ENCODE data around the gene USP17L17.
A peak's percentile ranks its signal among the peaks of the same experiment; 100 is the strongest.
"Not testable (repeated sequence)": the region's sequence is repeated elsewhere in the genome, so short reads cannot be mapped to it uniquely, and the experiment has no call there.

Gene USP17L17

DNA sequence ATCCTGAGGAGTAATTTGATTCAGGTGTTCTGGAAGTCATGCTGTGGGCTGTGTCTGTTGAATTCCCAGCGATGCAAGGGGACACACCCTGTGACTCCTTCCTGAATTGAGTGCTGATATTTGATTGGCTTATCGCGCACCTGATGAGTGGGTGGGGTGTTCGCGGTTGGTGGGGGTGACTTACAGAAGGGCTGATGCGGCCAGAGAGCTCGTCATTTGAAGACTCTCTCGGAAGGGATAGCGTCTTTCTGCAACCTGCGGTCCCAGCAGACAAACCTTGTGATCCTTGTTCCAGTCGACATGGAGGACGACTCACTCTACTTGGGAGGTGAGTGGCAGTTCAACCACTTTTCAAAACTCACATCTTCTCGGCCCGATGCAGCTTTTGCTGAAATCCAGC, at the start of gene USP17L17:
Gene USP17L17 (plus strand): TSS at position 301 of the 400 bp plus-strand sequence. CDS start 0 bp downstream, at position 301.
- H3K4me3 ChIP-seq (ENCODE audit: low read length); DNase-seq (ENCODE audit: low read depth): not testable (repeated sequence)

GRCh38 chr4:9210357-9210756, 33.3 kb upstream of the USP17L17 start, which contains the start of gene USP17L10:
Gene USP17L10, plus strand, starts transcription at chr4:9210657. Its CDS starts 0 bp downstream, at chr4:9210657.
- H3K4me3 ChIP-seq (ENCODE audit: low read length); DNase-seq (ENCODE audit: low read depth): not testable (repeated sequence)

GRCh38 chr4:9214701-9215100, 29.0 kb upstream of the USP17L17 start:
- not testable (repeated sequence) for DNase-seq (ENCODE audit: low read depth); H3K4me3 ChIP-seq (ENCODE audit: low read length)

- DNase-seq (ENCODE audit: low read depth); H3K4me3 ChIP-seq (ENCODE audit: low read length): not testable (repeated sequence)
These were observed 28.6 kb upstream of the USP17L17 start, which contains the start of gene USP17L11 for GRCh38 chr4:9215105-9215504. Gene USP17L11, plus strand, starts transcription at chr4:9215405. Its CDS starts 0 bp downstream, at chr4:9215405.

DNA sequence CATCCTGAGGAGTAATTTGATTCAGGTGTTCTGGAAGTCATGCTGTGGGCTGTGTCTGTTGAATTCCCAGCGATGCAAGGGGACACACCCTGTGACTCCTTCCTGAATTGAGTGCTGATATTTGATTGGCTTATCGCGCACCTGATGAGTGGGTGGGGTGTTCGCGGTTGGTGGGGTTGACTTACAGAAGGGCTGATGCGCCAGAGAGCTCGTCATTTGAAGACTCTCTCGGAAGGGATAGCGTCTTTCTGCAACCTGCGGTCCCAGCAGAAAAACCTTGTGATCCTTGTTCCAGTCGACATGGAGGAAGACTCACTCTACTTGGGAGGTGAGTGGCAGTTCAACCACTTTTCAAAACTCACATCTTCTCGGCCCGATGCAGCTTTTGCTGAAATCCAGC, 23.8 kb upstream of the USP17L17 start, which contains the start of gene USP17L12:
Gene USP17L12 (plus strand): TSS at position 301 of the 400 bp plus-strand sequence. CDS start 0 bp downstream, at position 301.
- not testable (repeated sequence) for H3K4me3 ChIP-seq (ENCODE audit: low read length); DNase-seq (ENCODE audit: low read depth)

GRCh38 chr4:9224596-9224995, 19.1 kb upstream of the USP17L17 start, which contains the start of gene USP17L13:
Gene USP17L13, plus strand, starts transcription at chr4:9224896. Its CDS starts 0 bp downstream, at chr4:9224896.
- H3K4me3 ChIP-seq (ENCODE audit: low read length); DNase-seq (ENCODE audit: low read depth): not testable (repeated sequence)

GRCh38 chr4:9230249-9230648, 13.4 kb upstream of the USP17L17 start:
- not testable (repeated sequence) for DNase-seq (ENCODE audit: low read depth); H3K4me3 ChIP-seq (ENCODE audit: low read length)

- DNase-seq (ENCODE audit: low read depth); H3K4me3 ChIP-seq (ENCODE audit: low read length): not testable (repeated sequence)
These were observed 9.6 kb upstream of the USP17L17 start, which contains the start of gene USP17L15 for GRCh38 chr4:9234085-9234484. Gene USP17L15, plus strand, starts transcription at chr4:9234385. Its CDS starts 0 bp downstream, at chr4:9234385.

DNA sequence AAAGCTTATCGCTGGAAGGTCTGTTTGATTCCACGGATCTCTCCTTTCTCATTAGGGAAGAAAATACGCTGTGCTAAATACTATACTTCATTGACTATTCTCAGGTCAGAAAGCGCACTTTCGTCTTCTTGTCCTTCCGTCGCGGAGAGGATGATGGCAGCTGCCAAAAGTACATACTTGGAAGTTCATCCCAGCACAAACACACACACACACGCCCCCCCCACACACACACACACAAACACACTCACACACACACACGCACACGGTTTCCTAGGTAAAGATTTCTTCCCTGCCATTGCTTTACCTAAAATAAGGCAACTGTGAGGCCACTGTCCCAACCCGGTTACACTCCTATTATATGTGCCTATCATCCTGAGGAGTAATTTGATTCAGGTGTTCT, 5.2 kb upstream of the USP17L17 start:
- not testable (repeated sequence) for H3K4me3 ChIP-seq (ENCODE audit: low read length)
- peak; percentile 1 for DNase-seq (ENCODE audit: low read depth)

GRCh38 chr4:9247953-9248680, 4.4 kb downstream of the USP17L17 start, which contains the start of gene USP17L18:
Gene USP17L18, plus strand, starts transcription at chr4:9248630. Its CDS starts 0 bp downstream, at chr4:9248630.
- not testable (repeated sequence) for DNase-seq (ENCODE audit: low read depth); H3K4me3 ChIP-seq (ENCODE audit: low read length)

GRCh38 chr4:9253078-9253477, 9.4 kb downstream of the USP17L17 start, which contains the start of gene USP17L19:
Gene USP17L19, plus strand, starts transcription at chr4:9253378. Its CDS starts 0 bp downstream, at chr4:9253378.
- DNase-seq (ENCODE audit: low read depth); H3K4me3 ChIP-seq (ENCODE audit: low read length): not testable (repeated sequence)

DNA sequence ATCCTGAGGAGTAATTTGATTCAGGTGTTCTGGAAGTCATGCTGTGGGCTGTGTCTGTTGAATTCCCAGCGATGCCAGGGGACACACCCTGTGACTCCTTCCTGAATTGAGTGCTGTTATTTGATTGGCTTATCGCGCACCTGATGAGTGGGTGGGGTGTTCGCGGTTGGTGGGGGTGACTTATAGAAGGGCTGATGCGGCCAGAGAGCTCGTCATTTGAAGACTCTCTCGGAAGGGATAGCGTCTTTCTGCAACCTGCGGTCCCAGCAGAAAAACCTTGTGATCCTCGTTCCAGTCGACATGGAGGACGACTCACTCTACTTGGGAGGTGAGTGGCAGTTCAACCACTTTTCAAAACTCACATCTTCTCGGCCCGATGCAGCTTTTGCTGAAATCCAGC, 14.1 kb downstream of the USP17L17 start, which contains the start of gene USP17L20:
Gene USP17L20 (plus strand): TSS at position 301 of the 400 bp plus-strand sequence. CDS start 0 bp downstream, at position 301.
- not testable (repeated sequence) for H3K4me3 ChIP-seq (ENCODE audit: low read length); DNase-seq (ENCODE audit: low read depth)

DNA sequence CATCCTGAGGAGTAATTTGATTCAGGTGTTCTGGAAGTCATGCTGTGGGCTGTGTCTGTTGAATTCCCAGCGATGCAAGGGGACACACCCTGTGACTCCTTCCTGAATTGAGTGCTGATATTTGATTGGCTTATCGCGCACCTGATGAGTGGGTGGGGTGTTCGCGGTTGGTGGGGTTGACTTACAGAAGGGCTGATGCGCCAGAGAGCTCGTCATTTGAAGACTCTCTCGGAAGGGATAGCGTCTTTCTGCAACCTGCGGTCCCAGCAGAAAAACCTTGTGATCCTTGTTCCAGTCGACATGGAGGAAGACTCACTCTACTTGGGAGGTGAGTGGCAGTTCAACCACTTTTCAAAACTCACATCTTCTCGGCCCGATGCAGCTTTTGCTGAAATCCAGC, 18.9 kb downstream of the USP17L17 start, which contains the start of gene USP17L21:
Gene USP17L21 (plus strand): TSS at position 301 of the 400 bp plus-strand sequence. CDS start 0 bp downstream, at position 301.
- not testable (repeated sequence) for DNase-seq (ENCODE audit: low read depth); H3K4me3 ChIP-seq (ENCODE audit: low read length)

- not testable (repeated sequence) for DNase-seq (ENCODE audit: low read depth); H3K4me3 ChIP-seq (ENCODE audit: low read length)
These were observed 23.6 kb downstream of the USP17L17 start, which contains the start of gene USP17L22 for GRCh38 chr4:9267319-9267718. Gene USP17L22, plus strand, starts transcription at chr4:9267619. Its CDS starts 0 bp downstream, at chr4:9267619.

GRCh38 chr4:9271719-9272118, 28.0 kb downstream of the USP17L17 start:
- not testable (repeated sequence) for H3K4me3 ChIP-seq (ENCODE audit: low read length); DNase-seq (ENCODE audit: low read depth)
